GM18858 (cell line): ENCODE results near the gene KDM2A.
"Not testable (repeated sequence)": the region's sequence is repeated elsewhere in the genome, so short reads cannot be mapped to it uniquely, and the experiment has no call there.

Source experiments
- ATAC-seq: cut with Tn5 transposase; IDR thresholded peaks from one replicate; pipeline ENCODE4 v1.9.1; 2021; ENCODE audit not compliant: unreplicated experiment

The KDM2A gene

DNA sequence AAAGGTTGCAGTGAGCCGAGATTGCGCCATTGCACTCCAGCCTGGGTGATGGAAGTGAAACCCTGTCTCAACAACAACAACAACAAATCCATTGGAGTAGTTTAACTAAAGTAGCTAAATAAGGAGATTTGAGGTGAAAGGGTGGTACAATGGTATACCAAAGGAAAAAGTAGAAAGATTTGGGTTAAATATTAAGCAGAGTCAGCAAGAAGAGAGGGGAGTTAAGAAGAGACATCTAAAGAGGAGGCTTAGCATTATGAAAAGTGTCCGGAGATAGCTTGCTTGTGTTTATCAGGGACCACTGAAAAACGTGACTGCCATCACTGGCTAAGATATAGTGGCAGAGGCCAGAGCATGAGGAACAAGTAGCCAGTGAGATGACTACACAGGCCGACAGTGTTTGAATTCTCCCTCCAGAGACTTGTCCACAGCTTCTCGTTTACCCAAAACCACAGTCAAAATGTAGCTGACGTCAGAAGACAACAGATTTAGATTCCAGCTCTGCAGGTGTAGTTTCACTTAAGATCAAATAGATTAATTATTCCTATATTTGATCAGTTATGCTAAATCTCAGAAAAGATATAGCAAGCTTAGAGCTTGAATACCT lies 114.6 kb downstream of the KDM2A start:
- ATAC-seq = no peak

DNA sequence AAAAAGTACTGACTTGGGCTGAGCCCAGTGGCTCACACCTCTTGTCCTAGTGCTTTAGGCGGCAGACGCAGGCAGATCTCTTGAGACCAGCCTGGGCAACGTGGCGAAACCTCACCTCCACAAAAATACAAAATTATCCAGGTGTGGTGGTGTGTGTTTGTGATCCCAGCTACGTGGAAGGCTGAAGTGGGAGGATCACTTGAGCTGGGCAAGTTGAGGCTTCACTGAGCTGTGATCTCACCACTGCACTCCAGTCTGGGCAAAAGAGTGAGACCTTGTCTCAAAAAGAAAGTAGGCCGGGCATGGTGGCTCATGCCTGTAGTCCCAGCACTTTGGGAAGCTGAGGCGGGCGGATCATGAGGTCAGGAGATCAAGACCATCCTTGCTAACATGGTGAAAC lies 115.5 kb downstream of the KDM2A start:
- ATAC-seq = not testable (repeated sequence)

DNA sequence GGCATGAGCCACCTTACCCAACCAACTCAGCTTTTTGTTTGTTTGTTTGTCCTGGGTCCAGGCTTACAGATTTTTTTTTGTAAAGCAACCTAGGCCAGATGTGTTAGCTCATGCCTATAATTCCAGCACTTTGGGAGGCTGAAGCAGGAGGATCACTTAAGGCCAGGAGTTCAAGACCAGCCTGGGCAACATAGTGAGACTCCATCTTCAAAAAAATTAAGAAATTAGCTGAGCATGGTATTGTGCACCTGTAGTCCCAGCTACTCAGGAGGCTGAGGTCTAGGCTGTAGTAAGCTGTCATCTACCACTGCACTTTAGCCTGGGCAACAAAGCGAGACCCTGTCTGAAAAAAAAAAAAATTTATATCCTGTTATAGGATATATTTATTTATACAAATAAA lies 118.5 kb downstream of the KDM2A start:
- no peak for ATAC-seq

DNA sequence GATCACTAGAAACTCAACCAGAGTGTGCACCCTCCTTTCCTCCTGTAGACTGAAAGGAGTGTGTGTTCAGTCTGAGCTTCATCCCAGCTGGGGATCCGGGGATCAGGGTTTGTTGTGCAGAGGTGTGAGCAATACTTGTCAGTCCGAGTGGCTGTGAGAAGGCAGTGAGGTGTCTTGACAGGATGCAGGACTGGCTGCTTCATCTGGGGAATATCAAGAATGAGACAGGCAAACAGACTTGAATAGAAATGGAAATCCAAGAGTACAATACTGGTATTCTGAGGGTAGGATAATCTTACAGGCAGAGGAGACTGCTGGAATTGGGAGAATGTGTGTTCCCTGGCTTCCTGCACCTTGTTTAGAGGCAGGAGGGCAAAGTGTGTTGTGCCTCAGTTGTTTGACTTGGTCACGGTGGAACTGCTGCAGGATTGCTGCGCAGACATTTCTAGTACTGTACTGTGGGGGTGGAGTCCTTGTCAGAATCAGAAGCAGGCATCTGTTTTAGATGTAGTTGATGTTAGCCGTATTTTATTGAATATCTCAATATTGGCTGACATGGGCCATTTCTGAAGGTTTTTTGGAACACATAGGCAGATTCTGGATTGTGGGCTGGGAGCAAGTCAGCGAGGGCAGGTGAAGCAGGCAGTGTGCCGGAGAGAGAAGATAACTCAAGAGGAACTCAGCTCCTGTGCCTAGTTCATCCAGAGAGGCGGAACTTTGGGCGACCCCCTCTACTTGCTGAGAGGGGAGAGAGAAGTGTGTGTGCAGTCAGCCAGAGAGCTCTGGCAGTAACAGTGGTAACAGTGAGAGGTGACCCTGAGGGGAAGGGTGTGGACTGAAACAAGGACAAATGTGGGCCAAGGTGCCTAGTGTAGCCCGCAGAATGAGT lies 120.1 kb downstream of the KDM2A start:
- no peak for ATAC-seq

DNA sequence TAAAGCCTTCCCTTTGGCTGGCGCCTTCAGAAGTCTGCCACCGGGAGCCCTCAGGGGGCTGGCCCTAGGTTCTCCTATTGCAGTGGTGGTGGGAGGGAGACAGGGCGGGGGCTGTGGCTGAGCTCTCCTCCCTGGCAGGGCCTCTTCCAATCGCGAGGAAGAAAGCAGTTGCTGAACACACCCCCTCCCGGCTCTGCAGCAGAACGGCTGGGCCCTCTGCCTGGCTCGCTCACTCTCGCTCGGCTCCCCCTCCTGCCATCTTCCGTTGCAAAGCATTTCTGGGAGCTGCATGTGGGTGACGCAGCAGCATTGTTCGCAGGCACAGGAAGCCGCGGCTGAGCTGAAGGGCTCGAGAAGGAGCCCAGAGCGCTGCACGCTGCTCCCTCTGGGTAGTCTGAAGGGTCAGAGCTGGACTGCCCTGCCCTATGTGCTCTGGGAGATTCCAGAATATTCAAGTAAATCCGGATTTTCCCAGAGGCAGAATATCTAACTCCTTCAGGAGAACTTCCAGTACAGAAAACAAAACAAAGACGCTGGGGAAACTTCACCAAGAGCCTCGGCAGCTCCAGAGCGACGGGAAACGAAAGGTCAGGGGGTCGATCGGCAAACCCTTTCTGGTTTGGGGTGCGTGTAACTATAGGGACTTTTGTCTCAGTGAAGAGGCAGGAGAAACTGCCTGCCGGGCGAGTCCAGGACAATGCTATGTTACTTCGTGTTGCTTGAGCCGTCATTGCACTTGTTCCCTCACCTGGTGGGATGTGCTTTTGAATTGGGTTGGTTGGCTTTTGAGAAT lies 120.9 kb downstream of the KDM2A start:
- ATAC-seq = peak; percentile 68

DNA sequence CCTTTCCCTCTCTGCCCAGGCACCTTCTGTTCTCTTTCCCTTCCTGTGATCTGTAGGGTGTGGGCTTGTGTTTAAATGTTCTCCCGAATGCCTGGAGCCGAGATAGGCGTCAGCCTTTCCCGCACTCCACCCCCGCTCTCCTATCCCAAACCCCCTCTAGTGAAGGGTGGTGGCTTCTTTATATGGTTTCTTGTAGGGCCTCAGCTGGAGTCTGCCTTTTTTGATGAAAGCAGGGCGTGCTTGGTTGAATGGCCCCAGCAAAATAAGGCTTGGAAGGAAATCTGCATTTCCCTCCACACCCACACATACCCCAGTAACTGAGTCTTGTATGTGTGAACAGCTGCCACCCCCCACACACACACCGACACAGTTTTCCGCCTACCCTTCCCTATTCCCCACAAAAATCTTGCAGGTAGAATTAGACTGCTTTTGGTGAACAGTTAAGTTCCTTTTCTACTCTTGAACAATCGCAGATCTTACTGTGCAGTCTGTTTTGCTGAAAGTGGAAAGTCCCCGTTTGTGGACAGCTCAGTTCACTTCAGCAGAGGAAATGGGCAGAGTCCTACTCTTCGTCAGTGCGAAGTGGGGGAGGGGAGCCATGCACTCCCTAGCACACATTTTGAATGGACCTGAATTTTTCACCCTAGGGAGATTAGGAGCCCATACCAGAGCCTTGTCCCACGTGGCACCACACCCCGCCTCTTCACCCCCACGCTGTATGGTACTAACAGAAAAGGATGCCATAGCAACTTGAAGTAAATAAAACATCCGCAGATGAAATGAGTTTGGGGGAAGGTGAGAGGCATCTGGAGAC lies 121.7 kb downstream of the KDM2A start:
- no peak for ATAC-seq

DNA sequence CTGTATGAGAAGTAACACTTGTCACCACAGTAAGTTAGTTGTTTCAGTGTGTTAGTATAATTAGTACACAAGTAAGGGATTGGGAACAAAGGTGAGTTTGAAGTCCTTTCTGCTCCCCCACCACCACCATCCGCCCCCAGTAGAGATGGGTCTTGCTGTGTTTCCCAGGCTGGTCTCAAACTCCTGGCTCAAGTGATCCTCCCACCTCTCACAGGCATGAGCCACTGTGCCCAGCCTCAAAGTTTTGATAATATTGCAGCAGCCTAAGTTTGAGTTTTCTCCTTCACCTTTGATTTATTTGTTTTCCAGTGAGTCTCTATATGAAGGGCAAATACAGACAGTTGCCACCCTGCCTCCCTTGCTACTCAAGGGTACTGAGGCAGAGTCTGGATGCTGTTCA lies 123.5 kb downstream of the KDM2A start:
- no peak for ATAC-seq

DNA sequence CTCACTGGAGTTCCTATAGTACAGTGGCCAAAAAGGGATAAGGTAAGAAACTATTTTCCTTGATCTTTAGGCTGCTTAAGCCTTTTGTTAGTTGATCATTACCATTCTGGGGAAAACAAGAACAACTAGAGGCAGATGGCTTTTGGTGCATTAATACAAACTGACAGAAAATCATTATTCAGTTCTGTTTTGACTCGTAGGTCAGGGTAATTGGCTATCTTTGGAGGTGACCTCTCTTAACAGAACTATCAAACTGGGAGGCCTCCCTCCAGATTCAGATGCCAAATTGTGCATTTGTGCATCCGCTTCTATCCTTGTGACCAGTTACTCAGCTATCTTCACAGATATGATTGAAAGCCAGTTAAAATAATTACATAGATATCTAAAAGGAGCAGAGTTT lies 124.0 kb downstream of the KDM2A start:
- ATAC-seq = no peak

DNA sequence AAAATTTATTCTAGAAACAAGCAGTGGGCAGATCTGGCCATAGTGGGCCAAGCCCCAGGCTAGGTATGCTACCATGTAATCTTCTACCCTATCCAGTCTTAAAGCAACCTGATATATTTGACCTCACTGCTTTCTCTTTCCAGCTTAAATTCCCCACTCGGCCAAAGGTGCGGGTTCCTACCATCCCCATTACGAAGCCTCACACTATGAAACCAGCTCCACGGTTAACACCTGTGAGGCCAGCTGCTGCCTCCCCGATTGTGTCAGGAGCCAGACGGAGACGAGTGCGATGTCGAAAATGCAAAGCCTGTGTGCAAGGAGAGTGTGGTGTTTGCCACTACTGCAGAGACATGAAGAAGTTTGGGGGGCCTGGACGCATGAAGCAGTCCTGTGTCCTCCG lies 126.0 kb downstream of the KDM2A start:
- no peak for ATAC-seq

DNA sequence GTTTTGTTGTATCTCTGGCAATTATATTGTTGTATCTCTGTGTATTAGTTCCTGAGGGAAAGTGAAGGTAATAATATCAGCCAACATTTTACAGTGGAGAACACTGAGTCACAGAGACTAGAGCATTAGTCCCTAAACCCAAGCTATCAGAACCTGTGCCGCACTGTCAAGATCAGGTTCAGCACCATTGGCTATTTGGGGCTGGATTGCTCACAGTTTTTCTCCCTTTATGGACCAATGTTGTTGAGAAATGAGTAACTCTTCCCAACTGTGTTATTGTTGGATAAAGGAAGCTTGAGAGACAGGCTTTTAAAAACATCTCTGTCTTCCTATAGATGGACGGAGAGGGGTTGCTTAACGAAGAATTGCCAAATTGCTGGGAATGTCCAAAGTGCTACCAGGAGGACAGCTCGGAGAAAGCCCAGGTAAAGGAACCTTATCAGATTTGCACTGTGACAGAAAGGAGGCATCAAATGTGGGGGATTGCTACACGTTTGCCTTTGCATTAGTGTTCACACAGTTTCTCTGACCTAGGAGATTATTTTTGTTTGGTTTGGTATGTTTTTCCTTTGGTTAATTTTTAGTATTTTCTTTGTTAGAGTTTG lies 129.0 kb downstream of the KDM2A start:
- ATAC-seq = no peak

DNA sequence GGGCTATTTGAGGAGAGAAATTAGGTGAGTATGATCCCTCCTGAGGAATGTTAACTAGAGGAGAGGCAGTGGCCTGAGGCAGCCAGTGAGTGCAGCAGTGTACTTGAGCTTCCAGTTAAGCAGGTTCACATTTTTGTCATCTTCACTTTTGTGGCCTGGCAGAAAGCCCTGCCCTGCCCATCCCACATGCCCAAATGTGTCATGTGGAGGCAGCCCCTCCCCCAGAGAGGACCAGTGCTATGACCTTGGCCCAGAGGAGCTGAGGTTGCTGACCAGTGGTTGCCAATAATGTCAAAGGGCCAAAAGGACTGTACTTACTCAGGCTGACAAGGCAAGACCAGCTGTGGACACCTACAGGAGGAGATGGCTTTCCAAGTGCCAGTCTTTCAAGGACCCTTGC lies 129.6 kb downstream of the KDM2A start:
- no peak for ATAC-seq

DNA sequence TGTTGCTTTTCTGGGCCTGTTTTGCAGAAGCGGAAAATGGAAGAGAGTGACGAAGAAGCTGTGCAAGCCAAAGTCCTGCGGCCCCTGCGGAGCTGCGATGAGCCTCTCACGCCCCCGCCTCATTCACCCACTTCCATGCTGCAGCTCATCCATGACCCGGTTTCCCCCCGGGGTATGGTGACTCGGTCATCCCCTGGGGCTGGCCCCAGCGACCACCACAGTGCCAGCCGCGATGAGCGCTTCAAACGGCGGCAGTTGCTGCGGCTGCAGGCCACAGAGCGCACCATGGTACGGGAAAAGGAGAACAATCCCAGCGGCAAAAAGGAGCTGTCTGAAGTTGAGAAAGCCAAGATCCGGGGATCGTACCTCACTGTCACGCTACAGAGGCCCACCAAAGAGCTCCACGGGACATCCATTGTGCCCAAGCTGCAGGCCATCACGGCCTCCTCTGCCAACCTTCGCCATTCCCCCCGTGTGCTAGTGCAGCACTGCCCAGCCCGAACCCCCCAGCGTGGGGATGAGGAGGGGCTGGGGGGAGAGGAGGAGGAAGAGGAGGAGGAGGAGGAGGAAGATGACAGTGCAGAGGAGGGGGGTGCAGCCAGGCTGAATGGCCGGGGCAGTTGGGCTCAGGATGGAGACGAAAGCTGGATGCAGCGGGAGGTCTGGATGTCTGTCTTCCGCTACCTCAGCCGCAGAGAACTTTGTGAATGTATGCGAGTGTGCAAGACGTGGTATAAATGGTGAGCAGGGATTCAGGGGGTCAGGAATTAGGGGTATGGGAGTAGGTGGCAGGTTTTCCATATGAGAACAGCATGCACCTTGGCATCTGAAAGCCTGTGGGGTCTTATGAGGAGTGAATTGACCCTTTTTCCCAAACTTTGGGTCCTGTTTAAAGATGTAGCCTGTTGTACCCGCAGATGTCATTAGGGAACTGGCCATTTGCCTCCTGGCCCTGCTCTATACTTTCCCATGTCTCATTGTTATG lies 131.3 kb downstream of the KDM2A start:
- ATAC-seq = no peak

DNA sequence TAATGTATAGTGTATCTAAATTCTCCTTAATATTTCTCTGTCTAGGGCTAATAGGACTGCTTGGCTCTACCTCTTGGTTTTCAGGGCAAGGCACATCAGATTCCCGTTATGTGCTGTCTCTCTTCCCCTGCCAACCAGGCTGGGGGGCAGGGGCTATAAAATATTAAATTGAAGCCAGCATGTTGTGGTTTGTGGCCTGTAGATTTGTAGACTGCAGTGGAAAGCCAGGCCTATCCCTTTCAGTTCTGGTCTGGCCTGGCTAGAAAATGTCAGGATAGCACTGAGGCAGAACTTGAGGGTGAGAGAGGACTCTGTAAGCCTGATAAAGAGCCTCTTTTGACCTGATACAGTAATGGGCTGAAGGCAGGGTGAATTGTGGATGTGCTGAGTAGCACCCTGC lies 132.8 kb downstream of the KDM2A start:
- ATAC-seq = no peak

DNA sequence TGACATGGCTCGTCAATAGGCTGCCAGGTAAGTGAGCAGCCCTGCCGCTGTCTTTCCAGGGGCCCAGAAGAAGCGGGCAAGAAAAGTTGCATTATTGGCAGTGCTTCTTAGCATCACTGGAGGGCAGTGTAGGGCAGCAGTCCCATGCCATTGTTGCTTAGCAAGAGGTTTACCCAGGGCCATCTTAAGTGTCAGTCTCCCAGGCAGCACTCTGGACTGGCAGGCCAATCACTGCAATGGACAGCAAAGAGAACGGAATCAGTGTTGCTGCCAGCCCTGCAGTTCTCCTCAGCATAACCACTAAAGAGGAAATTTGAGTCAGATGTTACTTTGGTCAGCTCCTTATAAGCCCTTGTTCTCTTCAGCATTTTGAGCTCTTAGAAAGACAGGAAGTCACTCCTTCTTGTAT lies 133.8 kb downstream of the KDM2A start:
- no peak for ATAC-seq

DNA sequence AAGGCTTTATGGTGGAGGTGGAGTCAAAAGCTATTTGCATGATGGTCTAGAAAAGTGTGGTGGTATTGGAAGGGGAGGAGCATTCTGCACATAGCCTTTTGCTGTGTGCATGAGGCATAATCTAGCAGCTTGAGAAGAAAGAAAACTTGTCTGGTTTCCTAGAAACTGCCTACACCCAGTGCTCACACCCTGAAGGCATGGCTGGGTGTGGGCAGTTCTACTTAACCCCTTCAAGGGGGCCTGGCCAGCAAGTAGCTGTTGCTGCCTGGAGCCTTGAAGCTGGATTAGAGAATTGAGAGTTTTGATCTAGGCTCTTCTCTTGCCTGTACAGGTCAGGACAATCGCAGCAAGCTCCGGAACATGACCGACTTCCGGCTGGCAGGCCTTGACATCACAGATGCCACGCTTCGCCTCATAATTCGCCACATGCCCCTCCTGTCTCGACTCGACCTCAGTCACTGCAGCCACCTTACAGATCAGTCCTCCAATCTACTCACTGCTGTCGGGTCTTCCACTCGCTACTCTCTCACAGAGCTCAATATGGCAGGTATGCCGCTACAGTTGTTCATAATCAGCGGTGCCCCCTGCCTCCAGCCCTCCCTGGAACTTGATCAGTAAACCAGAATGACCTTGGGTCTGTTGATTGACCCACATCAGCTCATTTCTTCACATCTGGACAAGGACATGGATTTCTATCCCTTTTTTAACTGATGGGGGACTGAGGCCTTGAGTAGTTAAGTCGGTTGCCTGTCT lies 135.0 kb downstream of the KDM2A start:
- no peak for ATAC-seq

DNA sequence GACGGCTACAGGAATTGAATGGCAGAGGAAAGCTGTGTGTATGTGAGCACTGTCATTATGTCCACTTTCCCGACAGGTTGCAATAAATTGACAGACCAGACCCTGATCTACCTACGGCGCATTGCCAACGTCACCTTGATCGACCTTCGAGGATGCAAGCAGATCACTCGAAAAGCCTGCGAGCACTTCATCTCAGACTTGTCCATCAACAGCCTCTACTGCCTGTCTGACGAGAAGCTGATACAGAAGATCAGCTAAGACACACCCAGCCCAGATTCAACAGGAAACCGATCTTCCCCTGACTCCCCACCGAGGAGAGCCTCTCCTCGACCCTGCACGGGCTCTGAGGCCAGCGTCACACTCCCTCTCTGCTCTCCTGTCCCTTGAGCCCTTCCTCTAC lies 135.7 kb downstream of the KDM2A start:
- no peak for ATAC-seq

DNA sequence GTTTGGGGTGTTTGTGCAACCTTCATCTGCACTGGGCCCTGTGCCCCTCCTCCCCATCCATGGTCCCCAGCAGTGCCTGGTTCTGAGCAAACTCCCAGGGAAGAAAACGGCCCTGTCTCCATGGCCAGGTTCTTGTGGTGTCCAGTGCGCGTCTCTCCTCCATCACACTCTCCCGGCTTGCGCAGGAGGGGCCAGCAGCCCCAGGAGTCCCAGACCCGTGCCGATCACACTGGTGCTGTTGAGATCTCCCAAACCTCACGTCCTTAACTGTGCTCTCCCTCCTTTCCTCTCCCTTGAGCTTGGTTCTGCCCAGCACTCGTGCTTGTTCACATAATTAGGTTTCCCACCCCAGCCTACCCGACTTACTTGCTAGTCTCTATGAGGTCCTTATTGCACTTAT lies 136.3 kb downstream of the KDM2A start:
- no peak for ATAC-seq

DNA sequence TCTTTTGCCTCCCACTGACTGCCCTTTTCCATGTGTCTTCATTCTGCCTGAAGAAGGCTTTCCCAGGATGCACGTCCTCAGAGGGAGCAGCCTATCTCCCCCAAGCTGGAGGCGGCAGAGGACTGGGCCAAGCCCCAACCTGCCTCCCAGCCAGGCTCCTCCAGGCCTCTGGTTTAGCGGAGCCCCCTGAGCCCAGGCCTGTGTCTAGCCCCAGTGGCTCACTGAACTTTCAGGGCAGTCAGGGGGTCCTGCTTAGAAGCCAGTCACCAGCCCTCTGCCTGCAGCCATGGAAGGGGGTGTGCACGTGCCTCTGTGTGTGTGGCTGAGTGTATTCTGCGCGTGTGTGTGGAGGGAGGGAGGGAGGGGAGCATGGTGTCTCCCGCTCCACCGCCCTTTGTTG lies 136.8 kb downstream of the KDM2A start:
- no peak for ATAC-seq
